GM23248 (cell line): ENCODE measurements around the gene CRLF2.

Experiments used
- EZH2 ChIP-seq: fragments of 200-600 bp; sonication (generic); IDR thresholded peaks from 2 replicates; pipeline ENCODE4 v1.6.1; 2018; ENCODE audit warnings: antibody characterized with exemption, mild to moderate bottlenecking; ENCODE audit not compliant: insufficient read depth, poor library complexity, severe bottlenecking
- EZH2phosphoT487 ChIP-seq: fragments of 200-600 bp; sonication (generic); IDR thresholded peaks from 2 replicates; pipeline ENCODE4 v1.6.1; 2018; ENCODE audit warnings: antibody characterized with exemption, moderate library complexity, mild to moderate bottlenecking, low read depth; ENCODE audit not compliant: insufficient read depth

- TF ChIP-seq EZH2 (no peak), EZH2phosphoT487 (no peak)
Observed at GRCh38 chrX:1221296-1221845, 8.9 kb upstream of the CRLF2 start.
